Right lobe of liver (tissue), 4 donors: ENCODE data around the gene SNX3.

Source experiments
- POLR2A ChIP-seq: fragments of 450-650 bp; IDR thresholded peaks from one replicate; pipeline ENCODE4 v1.6.1; 2017; ENCODE audit warnings: antibody characterized with exemption, mild to moderate bottlenecking
- TF ChIP-seq, protein P1 (sequence below), 4 donors: fragments of 200-600 bp in 3 of 4; fragments of 450-650 bp in 1 of 4; IDR thresholded peaks; one replicate each; pipeline versions ENCODE4 v1.5.1 to v1.8.0; 2016 to 2022; ENCODE audit warnings: antibody characterized with exemption in 4 of 4, mild to moderate bottlenecking in 2 of 4
- donor health status: DM: no; HTN: no; CAD: no.
- donor health status: DM: no; HTN: no; CAD: no.
- donor health status: DM: no; HTN: yes; CAD: no.

DNA sequence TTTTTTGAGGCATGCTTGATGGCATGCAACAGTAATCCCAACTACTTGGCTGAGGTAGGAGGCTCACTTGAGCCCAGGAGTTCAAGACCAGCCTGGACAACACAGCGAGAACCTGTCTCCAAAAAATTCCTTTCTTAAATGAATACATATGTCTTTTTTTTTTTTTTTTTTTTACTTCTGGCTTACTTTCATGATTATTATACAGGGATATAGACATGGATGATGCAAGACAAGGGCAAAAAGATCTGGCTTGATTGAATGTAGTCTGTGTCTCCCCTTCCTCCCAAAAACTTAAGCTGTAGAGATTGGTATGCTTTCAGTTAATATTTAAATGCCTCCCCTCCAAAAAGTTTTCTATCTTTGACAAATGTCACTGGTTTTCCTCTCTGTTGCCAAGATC, 7.6 kb downstream of the SNX3 start:
- TF ChIP-seq, protein P1, sequence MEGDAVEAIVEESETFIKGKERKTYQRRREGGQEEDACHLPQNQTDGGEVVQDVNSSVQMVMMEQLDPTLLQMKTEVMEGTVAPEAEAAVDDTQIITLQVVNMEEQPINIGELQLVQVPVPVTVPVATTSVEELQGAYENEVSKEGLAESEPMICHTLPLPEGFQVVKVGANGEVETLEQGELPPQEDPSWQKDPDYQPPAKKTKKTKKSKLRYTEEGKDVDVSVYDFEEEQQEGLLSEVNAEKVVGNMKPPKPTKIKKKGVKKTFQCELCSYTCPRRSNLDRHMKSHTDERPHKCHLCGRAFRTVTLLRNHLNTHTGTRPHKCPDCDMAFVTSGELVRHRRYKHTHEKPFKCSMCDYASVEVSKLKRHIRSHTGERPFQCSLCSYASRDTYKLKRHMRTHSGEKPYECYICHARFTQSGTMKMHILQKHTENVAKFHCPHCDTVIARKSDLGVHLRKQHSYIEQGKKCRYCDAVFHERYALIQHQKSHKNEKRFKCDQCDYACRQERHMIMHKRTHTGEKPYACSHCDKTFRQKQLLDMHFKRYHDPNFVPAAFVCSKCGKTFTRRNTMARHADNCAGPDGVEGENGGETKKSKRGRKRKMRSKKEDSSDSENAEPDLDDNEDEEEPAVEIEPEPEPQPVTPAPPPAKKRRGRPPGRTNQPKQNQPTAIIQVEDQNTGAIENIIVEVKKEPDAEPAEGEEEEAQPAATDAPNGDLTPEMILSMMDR (IDR thresholded peaks at IDR 0.05), result no peak
- TF ChIP-seq POLR2A, result no peak
